ENCODE results near the gene ARHGAP22.

- TF ChIP-seq POLR2A (IDR thresholded peaks at IDR 0.05) (no peak), CTCF (IDR thresholded peaks at IDR 0.05) (no peak)
Observed at GRCh38 chr10:48507933-48508790, 96.7 kb downstream of the ARHGAP22 start.
